Upper lobe of left lung (tissue), 4 donors: ENCODE data around the gene APOA1.

Experiments
- CTCF ChIP-seq, 6 experiments: fragments of 450-650 bp in 4 of 6; fragments of 200-600 bp in 2 of 6; sonication (generic) in 2 of 6; IDR thresholded peaks; one replicate each; pipeline ENCODE4 v1.5.1; 2016 to 2019; ENCODE audit warnings: antibody characterized with exemption in 6 of 6
- POLR2A ChIP-seq, 4 donors: fragments of 450-650 bp; IDR thresholded peaks; one replicate each; pipeline ENCODE4 v1.5.1; 2016 to 2017; ENCODE audit warnings: antibody characterized with exemption in 4 of 4, mild to moderate bottlenecking in 2 of 4

GRCh38 chr11:116866804-116867455, 29.5 kb upstream of the APOA1 start:
- TF ChIP-seq CTCF (IDR thresholded peaks at IDR 0.05) = no peak
- no peak for TF ChIP-seq POLR2A (IDR thresholded peaks at IDR 0.05)
